Measurements from ENCODE around the gene BCL3.
A peak's percentile ranks its signal among the peaks of the same experiment; 100 is the strongest.
"Not testable (repeated sequence)": the region's sequence is repeated elsewhere in the genome, so short reads cannot be mapped to it uniquely, and the experiment has no call there.

The BCL3 gene

DNA sequence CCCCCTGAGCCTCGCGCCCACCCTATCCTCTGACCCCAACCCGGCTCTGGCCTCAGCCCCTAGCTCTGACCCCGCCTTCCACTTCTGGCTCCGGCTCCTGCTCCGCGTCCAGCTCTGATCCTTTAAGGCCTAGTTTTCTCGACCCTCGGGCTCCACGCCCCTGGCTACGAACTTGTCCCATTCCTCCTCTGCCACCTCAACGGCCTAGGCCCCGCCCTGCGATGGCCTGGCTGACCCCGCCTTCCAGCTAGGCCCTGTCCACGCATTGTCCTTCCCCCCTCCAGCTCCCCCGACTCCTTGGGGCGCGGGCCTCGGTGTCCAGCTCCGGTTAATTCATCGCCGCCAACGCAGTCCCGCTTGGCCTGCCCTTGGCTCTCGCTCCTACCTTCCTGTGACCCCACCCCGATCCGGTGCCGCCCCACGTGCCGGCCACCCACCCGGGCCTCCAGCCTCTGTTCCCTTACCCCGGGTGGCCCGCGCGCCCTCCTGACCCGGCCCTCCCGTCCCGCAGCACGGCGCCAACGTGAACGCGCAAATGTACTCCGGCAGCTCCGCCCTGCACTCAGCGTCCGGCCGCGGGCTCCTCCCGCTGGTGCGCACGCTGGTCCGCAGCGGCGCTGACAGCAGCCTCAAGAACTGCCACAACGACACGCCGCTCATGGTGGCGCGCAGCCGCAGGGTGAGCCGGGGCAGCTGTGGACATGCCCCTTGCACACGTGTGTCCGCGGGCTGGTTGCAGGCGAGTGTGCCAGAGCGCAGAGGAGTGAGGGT lies 9.4 kb downstream of the BCL3 start:
- DNase-seq: peak; percentile 74

GRCh38 chr19:44758596-44758995 lies 10.1 kb downstream of the BCL3 start:
- no peak for DNase-seq

GRCh38 chr19:44759083-44759804 lies 10.7 kb downstream of the BCL3 start:
- DNase-seq: no peak

- no peak for DNase-seq
These were observed 13.5 kb downstream of the BCL3 start for GRCh38 chr19:44762038-44762437.

DNA sequence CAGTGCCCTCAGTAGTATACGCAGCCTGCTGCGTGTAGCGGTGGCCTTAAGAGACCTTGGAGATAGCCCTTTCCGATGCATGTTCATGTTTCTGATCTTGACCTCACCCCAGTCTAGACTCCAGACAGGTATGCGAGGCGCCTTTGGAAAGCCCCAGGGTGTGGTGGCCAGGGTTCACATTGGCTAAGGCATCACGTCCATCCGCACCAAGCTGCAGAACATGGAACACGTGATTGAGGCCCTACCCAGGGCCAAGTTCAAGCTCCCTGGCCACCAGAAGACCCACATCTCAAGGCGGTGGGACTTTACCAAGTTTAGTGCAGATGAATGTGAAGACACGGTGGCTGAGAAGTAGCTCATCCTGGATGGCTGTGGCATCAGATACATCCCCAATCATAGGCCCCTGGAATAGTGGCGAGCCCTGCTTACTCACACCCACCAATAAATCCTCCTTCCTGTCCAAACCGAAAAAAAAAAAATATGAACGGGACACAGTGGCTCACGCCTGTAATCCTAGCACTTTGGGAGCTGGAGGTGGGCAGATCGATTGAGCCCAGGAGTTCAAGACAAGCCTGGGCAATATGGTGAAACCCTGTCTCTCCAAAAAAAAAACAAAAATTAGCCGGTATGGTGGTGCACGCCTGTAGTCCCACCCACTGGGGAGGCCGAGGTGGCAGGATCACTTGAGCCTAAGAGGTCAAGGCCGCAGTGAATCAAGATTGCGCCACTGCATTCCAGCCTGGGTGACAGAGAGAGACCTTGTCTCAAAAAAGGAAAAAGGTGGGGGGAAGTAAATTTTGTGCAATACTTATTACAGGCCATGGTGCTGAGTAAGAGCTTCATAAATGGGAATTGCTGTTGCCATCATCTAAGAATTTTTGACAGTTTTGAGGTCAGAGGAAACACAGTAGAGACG lies 16.8 kb downstream of the BCL3 start:
- DNase-seq: no peak

DNA sequence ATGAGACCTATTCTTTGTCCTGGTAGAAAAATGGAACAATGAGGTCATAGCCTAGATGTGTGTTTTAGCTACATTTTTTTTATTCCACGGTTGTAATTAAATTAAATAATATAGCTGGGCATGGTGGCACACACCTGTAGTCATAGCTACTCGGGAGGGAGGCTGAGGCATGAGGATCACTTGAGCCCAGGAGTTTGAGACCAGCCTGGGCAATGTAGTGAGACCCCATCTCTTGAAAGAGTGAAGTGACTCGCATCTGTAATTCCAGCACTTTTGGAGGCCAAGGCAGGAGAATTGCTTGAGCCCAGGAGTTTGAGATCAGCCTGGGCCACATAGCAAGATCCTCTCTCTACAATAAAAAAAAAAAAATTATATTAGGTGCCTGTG lies 17.4 kb downstream of the BCL3 start:
- DNase-seq: no peak

GRCh38 chr19:44767295-44768180 lies 19.0 kb downstream of the BCL3 start:
- no peak for DNase-seq

- DNase-seq: peak; percentile 48
These were observed 22.2 kb downstream of the BCL3 start for GRCh38 chr19:44770550-44771257.

- not testable (repeated sequence) for DNase-seq
These were observed 23.6 kb downstream of the BCL3 start for GRCh38 chr19:44772144-44772543.

GRCh38 chr19:44772959-44773358 lies 24.5 kb downstream of the BCL3 start:
- no peak for DNase-seq

DNA sequence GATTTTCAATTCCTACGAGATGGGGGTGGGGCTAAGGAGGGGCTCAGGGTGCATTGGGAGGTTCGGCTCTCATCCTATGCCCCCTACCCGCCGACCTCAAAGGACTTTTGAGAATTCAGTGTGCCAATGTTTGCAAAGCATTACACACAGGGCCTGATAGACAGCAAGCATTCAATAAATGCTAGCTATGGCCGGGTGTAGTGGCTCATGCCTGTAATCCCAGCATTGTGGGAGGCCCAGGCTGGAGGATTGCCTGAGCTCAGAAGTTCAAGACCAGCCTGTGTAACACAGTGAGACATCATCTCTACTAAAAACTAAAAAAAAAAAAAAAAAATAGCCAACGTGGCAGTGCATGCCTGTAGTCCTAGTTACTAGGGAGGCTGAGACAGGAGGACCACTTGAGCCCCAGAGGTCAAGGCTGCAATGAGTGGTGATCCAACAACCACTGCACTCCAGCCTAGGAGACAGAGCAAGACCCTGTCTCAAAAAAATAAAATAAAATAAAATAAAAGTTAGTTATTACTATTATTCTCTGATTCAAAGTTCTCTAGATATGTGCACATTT lies 27.2 kb downstream of the BCL3 start:
- DNase-seq: no peak

DNA sequence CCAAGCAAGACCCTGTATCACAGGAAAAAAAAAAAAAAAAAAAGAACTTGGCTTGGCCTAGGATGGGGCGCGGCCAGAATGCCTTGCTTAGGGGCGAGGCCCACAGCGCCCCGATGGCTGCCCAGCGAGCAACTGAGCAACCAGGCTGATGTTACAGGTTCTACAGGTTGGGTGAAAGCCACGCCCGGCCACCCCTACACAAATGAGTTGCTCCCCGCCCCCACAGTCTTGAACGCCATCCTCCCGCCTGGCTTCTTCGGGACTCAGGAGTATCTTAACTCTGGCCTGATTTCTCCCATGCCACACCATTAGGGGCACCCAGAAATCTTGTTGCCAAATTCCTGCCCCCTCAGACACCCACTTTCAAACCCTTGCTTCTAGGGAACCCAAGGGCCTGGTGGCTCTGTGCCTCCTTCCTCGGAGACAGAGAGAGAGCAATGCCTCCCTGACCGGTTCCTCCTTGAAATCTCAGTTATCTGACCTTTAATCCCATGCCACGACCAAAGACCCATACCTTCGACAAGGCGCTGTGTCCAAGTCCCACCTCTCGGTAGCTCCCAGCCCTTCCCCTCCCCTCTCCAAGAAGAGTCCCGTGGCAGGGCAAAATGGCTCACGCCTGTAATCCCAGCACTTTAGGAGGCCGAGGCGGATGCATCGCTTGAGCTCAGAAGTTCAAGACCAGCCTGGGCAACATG lies 28.0 kb downstream of the BCL3 start:
- DNase-seq: no peak

DNA sequence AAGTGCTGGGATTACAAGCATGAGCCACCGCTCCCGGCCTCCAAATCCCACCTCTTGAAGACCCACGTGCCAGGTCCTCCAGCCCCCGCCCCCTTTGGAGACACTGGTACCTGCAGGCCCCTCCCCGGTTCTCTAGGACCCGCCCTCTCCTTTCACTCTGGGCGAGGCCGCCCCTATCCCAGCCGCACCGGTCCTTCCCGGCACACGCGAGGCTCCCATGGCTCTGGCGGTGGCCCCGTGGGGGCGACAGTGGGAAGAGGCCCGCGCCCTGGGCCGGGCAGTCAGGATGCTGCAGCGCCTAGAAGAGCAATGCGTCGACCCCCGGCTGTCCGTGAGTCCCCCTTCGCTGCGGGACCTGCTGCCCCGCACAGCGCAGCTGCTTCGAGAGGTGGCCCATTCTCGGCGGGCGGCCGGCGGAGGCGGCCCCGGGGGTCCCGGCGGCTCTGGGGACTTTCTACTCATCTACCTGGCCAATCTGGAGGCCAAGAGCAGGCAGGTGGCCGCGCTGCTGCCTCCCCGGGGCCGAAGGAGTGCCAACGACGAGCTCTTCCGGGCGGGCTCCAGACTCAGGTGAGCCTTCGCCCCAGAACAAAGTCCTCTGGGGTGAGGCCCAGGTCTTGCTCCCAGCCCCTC lies 29.3 kb downstream of the BCL3 start, which contains the start of gene CBLC:
Gene CBLC, plus strand, starts transcription at position 176 of the 633 bp plus-strand sequence. Its CDS starts 42 bp downstream, at position 218.
- DNase-seq: peak; percentile 78

GRCh38 chr19:44779150-44779549 lies 30.6 kb downstream of the BCL3 start:
- DNase-seq: no peak

GRCh38 chr19:44781694-44782093 lies 33.2 kb downstream of the BCL3 start:
- not testable (repeated sequence) for DNase-seq

GRCh38 chr19:44782729-44783128 lies 34.2 kb downstream of the BCL3 start:
- no peak for DNase-seq

DNA sequence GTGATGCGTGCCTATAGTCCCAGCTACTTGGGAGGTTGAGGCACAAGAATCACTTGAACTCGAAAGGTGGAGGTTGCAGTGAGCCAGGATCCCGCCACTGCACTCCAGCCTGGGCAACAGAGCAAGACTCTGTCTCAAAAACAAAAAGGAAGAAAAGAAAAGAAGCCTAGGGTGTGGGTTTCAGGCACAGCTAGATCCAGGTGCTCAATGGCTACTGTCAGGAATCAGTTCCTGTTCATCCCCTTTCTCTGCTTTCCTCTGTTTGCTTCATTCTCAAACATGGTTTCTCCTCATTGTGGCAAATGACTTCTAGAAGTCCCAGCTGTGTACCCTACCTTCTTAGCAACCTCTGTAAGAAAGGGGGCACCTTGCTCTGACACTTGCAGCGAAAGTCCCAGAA lies 35.0 kb downstream of the BCL3 start:
- no peak for DNase-seq

DNA sequence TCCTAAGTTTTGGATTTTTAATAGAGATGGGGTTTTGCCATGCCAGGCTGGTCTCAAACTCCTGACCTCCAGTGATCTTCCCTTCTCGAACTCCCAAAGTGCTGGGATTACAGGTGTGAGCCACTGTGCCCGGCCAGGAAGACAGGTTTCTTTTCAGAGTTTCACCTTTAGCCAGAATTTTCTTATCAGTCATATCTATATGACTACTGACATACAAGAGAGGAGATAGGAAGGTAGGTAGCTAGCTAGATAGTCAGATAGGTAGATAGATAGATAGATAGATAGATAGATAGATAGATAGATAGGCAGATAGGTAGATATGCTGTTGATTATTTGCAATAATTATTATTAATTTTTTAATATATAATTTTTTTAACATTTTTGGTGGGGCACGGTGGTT lies 36.8 kb downstream of the BCL3 start:
- no peak for DNase-seq

- no peak for DNase-seq
These were observed 37.5 kb downstream of the BCL3 start for GRCh38 chr19:44785993-44786392.

DNA sequence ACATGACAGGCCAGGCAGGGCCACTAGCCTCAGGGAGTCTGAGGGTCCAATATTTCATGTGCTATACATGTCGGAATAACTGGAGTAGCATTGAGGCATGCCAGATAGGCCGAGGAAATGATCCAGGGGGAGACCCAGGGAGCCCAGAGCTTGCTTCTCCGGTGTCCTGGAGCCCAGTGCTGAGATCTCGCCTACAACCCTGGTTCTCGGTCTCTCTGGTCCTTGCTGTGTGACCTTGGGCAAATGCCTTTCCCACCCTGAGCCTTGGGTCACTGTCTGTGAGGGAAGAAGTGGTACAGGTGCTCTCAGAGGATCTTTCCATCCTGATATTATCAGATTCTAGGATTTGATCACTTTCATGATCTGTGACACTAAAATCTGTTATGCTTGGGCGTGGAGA lies 40.5 kb downstream of the BCL3 start:
- no peak for DNase-seq

Measured in right kidney (tissue), 1 donor.